T47D (cell line): Measurements from ENCODE around the gene CENPP.

Experiments used
- DNase-seq, 2 experiments: peaks; one replicate each; pipeline versions ENCODE4 v3.0.0 to v3.0.0-alpha.2; 2011 to 2012; ENCODE audit warnings: low read depth in 1 of 2, low spot score in 1 of 2
- JUND ChIP-seq: IDR thresholded peaks from 2 replicates; pipeline ENCODE4 v1.6.1; 2012; ENCODE audit warnings: low read depth
- in situ Hi-C: cut with HindIII; loops from 2 replicates; pipeline ENCODE4 v1.10.0; 2016; ENCODE audit warnings: low sequenced_read_pairs, low pct_unique_long_range_greater_than_20kb

The CENPP gene

DNA sequence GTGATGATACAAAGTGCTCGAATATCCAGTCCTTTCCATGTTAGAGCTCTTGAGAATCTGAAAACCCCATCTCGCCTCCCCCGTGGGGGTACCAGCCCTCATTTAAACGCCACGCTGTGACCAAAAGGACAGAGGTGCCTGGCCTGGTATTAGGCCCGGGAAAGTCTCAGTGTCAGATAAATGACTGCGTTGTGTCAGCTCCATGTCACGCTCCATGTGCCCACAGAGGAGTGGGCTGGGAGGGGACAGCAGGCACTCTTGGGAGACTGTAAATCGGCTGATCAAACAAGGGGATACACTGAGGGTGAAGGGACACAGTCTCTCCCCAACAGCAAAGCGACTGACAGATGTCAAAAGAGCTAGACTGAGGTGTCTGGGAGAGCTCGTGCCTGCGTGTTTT, 275.7 kb downstream of the CENPP start:
- in situ Hi-C loops, result no loop called here
- no peak for DNase-seq
- TF ChIP-seq JUND, result no peak

DNA sequence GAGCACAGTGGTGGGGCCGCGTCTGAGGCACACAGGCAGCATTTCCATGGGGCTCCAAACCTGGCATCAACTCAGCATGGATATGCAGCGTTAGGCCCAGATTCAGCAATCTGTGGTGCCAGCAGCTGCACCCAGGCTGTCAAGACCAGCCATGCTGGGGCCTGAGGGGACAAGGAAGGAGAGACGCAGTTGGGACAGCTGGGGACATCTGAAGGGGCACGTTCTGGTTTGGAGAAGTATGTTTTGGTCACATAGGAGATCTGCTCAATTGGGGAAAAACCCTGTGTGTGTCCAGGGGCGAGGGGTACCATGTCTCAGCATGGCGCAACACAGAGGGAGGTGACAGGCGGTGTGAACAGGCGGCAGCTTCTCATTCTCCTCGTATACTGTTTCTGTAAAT, 276.7 kb downstream of the CENPP start:
- DNase-seq, result no peak
- no peak for TF ChIP-seq JUND
- in situ Hi-C loops, result no loop called here

GRCh38 chr9:92603100-92603499, 277.3 kb downstream of the CENPP start:
- no peak for DNase-seq
- in situ Hi-C loops, result no loop called here

DNA sequence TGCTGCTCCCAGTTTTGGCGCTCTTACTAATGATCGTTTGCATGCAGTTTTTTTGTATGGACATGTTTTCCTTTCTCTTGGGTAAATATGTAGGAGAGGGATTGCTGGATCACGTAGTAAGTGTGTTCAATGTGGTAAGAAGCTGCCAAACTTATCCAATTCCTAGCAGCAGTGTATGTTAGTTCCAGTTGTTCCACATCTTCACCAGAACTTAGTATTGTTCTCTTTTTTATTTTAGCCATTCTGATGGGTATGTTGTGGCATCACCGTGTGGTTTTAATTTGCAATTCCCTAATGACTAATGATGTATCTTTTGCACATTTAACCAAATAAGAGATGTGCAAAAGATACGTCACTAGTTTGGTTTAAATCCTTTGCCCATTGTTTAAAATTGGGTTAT, 278.2 kb downstream of the CENPP start:
- DNase-seq, result no peak
- in situ Hi-C loops, result no loop called here
- no peak for TF ChIP-seq JUND

More at GRCh38 chr9:92603100-92603499, 277.3 kb downstream of the CENPP start:
- TF ChIP-seq JUND, result no peak

GRCh38 chr9:92605224-92605623, 279.5 kb downstream of the CENPP start:
- DNase-seq, result no peak
- TF ChIP-seq JUND, result no peak
- in situ Hi-C loops, result no loop called here

- in situ Hi-C loops, result no loop called here
- DNase-seq, result no peak
- no peak for TF ChIP-seq JUND
These were observed 281.3 kb downstream of the CENPP start for GRCh38 chr9:92607088-92607487.

DNA sequence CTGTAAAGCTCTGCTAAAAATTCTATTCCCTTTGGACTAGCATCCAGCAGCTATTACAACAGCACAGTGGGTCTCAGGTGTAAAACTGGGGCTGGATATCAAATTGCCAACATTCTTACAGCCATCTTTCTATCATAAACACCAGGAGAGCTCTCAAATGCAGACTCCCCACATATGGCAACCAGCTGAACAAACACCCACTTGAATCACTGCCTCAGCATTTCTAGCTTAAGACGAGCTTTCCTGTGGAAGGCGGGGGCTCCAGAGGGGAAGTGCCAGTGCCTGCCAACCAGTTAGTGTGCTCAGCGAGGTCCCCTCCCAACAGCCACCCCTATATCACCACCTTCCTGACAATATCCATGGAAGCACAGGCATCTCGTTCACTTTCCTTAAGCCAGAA, 282.0 kb downstream of the CENPP start:
- TF ChIP-seq JUND, result no peak
- DNase-seq, result no peak
- in situ Hi-C loops, result no loop called here

GRCh38 chr9:92608241-92608908, 282.6 kb downstream of the CENPP start:
- in situ Hi-C loops, result no loop called here
- no peak for DNase-seq
- no peak for TF ChIP-seq JUND

GRCh38 chr9:92608909-92609445, 283.2 kb downstream of the CENPP start:
- TF ChIP-seq JUND, result no peak
- no peak for DNase-seq
- in situ Hi-C loops, result no loop called here

GRCh38 chr9:92610470-92611420, 285.0 kb downstream of the CENPP start:
- in situ Hi-C loops, result no loop called here
- no peak for DNase-seq
- no peak for TF ChIP-seq JUND

DNA sequence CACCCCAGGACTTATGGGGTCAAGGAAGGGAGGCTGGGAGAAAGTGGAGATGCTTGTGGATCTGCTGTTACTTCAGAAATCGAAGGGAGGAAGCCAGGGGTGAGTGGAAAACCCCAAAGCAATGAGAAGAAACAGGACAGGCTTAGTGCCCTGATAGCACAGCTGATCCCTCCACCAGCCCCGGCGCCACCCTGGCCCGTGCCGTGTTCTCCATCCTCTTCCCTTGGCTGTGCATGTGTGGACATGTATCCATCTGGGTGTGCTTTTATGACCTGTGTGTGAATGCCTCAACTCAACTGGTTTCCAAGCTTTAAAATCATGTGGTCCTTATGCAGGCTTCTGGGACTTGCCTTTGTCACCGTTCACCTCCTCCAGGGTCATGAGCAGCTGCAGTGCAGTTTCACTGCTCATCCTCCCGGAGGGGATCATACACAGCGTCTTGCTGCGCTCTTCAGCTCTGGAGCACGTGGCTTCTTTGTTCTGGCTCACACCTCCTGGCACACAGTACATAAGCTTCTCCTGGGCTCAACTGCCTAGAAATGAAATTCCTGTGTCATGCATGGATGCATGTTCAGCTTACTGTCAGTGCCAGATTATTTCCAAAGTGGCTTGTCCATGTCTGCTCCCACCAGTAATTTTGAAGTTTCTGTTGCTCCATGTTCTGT, 286.0 kb downstream of the CENPP start:
- no peak for DNase-seq
- no peak for TF ChIP-seq JUND
- in situ Hi-C loops, result no loop called here

DNA sequence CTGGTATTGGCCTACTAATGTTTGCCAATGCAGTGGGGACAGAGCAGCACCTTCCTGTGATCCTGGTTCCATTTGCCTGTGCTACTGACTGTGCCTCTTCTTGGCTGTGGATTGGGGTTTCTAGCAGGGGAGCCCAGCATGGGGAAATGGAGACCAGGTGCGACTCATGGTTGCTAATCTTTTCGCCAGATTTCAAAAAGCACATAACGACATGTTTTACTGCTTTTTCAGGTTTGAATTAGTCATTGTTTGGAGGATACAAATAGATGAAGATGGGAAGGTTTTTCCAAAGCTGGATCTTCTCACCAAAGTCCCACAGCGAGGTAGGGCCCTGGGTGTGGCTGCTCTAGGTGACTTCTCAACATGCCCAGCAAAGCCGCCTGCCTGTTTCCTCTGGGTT, 286.5 kb downstream of the CENPP start:
- no peak for DNase-seq
- TF ChIP-seq JUND, result no peak
- in situ Hi-C loops, result no loop called here
